Stimulated activated CD4-positive, alpha-beta T cell treated with anti-CD3 and anti-CD28 coated beads, TNF-alpha, amount 100 ng/mL, for 1 hour (primary cell): ENCODE measurements around the gene CLEC10A.
"Not testable (repeated sequence)": the region's sequence is repeated elsewhere in the genome, so short reads cannot be mapped to it uniquely, and the experiment has no call there.

ENCODE experiments used
- DNase-seq, 3 donors: peaks; one replicate each; pipeline ENCODE4 v3.0.0-alpha.2; 2020; ENCODE audit warnings: low read depth in 3 of 3, low spot score in 1 of 3

CLEC10A gene, protein sequence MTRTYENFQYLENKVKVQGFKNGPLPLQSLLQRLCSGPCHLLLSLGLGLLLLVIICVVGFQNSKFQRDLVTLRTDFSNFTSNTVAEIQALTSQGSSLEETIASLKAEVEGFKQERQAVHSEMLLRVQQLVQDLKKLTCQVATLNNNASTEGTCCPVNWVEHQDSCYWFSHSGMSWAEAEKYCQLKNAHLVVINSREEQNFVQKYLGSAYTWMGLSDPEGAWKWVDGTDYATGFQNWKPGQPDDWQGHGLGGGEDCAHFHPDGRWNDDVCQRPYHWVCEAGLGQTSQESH

DNA sequence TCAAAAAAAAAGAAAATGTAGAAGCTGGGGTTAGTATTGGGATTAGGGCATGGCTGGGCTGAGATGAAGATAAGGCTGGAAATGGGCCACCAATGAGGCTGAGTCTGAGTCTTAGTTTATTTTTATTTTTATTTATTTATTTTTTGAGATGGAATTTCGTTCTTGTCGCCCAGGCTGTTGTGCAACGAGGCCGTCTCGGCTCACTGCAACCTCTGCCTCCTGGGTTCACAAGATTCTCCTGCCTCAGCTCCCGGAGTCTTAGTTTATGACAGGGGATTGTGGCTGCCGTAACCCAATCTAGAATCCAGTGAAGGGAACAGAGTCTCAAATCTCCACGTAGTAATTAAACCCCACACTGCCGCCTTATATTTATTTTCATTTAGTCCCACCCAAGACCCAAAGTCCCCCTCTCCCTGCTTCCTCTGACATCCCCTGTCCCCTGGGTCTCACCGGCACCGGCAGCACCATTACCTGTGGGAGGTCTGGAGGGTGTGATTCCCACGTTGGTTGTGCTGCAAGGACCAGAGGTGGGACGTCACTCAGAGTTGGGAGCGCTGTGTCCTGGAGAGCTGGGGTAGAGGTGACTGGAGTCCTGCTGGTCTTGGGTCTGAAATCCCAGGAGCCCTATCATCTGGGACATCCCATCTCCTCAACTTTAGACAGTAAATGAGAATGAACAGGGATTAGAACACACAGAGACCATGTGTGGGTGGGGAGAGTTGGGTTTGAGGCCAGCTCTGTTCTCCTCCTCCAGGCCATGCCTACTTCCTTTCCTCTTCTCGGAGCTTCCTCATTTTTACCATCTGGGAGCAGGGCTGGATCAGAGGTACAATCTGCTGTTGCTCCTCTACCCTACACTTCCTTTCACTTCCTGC lies at the start of gene CLEC10A:
TSS of gene CLEC10A (minus strand) at position 671 of the 875 bp plus-strand sequence. CDS start 1,439 bp downstream, outside the sequence.
- no peak for DNase-seq

GRCh38 chr17:7129311-7129710 lies 49.3 kb upstream of the CLEC10A start:
- no peak for DNase-seq

GRCh38 chr17:7128160-7128559 lies 48.1 kb upstream of the CLEC10A start:
- no peak for DNase-seq

DNA sequence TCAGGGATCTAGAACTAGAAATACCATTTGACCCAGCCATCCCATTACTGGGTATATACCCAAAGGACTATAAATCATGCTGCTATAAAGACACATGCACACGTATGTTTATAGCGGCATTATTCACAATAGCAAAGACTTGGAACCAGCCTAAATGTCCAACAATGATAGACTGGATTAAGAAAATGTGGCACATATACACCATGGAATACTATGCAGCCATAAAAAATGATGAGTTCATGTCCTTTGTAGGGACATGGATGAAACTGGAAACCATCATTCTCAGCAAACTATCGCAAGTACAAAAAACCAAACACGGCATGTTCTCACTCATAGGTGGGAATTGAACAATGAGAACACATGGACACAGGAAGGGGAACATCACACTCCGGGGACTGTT lies 47.5 kb upstream of the CLEC10A start:
- DNase-seq: not testable (repeated sequence)

DNA sequence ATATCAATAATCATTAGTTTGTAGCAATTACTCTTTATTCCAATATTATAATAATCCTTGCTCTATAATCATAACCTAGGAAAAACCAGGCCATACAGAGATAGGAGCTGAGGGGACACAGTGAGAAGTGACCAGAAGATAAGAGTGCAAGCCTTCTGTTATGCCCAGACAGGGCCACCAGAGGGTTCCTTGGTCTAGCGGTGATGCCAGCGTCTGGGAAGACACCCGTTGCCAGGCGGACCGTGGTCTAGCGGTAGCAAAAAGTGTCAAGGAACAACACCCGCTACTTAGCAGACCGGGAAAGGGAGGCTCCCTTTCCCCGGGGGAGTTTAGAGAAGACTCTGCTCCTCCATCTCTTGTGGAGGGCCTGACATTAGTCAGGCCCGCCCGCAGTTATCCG lies 46.3 kb upstream of the CLEC10A start:
- DNase-seq: not testable (repeated sequence)

DNA sequence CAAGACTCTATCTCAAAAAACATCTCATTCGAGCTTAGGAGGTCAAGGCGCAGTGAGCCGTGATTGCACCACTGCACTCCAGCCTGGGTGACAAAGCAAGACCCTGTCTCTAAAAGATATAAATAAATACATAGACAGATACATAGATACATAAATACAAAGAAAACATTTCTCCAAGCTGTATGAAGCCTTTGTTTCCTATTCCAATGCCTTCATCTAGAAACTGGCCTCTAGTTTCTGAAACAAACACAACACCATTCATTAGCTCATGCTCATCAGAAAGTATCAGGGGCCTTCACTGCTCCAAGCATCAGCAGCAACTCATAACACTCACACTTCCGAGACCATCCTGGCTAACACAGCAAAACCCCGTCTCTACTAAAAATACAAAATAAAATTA lies 44.9 kb upstream of the CLEC10A start:
- no peak for DNase-seq

DNA sequence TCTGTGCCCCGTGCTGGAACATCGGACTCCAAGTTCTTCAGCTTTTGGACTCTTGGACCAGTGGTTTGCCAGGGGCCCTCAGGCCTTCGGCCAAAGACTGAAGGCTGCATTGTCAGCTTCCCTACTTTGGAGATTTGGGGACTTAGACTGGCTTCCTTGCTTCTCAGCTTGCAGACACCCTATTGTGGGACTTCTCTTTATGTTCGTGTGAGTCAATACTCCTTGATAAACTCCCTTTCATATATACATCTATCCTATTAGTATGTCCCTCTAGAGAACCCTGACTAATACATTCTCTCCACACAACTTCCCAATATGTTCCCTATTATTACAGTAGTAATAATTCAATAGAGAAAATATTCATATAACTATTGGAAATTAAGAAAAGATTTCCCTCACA lies 43.8 kb upstream of the CLEC10A start:
- no peak for DNase-seq

DNA sequence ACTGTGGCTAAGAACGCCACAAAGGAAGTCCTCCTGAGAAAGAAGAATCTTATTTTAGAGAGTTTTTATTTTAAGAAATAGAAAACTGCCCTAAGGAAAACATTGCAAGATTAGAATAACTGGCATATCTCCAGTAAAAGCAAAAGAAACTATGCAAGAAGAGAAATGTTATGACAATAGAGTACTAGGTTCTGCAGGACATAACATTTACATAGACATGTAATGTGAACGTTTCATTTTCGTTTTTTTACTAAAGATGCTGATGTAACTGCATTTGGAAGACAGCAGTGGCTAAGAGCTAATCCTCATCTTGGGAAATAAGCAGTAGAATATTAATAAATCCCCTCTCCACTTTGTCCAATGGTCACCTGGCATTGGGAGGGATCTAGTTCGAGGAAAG lies 42.3 kb upstream of the CLEC10A start:
- DNase-seq: no peak

DNA sequence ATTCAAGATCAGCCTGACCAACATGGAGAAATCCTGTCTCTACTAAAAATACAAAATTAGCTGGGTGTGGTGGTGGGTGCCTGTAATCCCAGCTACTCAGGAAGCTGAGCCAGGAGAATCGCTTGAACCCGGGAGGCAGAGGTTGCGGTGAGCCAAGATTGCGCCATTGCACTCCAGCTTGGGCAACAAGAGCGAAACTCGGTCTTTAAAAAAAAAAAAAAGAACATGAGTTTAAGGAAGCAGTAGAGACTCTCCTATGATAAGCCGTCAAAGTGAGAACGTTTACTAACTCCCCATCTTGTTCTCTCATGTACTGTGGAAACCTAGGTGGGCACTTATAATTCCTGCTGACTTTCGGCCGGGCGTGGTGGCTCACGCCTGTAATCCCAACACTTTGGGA lies 40.6 kb upstream of the CLEC10A start:
- not testable (repeated sequence) for DNase-seq

- DNase-seq: no peak
These were observed 40.1 kb upstream of the CLEC10A start for GRCh38 chr17:7120123-7120522.

DNA sequence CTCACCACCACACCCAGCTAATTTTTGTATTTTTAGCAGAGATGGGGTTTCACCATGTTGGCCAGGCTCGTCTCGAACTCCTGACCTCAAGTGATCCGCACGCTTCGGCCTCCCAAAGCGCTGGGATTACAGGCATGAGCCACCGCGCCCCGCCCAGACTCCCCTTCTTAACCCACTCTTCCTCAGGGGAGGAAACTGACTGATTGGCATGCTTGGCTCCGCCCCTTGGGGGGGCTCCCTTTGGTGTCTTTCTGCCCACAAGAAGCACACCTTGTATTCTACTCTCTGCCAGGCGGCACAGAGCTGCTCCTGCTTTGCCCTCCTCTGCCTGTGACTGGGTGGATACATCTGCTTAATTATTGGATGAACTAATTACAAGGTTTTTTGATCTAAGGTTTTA lies 39.3 kb upstream of the CLEC10A start:
- no peak for DNase-seq

DNA sequence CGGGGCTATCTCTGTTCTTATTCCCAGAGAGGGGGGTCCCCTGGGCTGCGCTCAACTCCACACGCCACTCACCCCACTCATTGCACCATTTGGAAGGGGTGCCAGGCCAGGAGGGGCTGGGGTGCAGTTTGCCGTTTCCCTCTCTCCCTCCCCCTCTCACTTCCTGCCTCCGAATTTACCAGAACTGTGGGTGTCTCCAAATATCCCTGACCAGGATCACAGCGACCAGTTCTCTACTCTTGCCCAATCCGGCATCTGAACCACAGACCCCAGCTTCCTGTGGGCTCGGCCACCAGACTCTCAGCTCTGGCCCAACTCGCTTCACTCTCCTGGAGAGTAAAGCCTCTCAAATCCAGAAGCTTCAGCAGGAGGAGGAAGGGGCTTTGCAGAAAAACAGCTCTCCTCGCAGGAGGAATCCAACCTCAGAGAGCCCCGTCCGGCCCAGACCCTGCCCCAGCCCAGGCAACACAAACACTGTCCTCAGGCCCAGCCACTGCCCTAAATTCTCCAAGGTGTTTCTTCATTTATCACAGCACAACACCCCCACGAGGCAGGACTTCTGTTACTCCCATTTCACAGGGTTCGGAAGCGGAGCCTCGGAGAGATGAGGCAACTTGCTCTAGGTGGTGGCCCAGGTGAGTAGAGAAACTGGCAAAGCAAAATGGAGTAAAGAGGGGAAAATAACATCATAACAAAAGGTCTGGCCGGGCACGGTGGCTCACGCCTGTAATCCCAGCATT lies 35.0 kb upstream of the CLEC10A start:
- DNase-seq: no peak

GRCh38 chr17:7114241-7114874 lies 34.3 kb upstream of the CLEC10A start, which contains the start of gene ASGR2:
TSS of gene ASGR2 (minus strand) at chr17:7114822. CDS start at chr17:7114240, 582 bp downstream.
- DNase-seq: no peak

DNA sequence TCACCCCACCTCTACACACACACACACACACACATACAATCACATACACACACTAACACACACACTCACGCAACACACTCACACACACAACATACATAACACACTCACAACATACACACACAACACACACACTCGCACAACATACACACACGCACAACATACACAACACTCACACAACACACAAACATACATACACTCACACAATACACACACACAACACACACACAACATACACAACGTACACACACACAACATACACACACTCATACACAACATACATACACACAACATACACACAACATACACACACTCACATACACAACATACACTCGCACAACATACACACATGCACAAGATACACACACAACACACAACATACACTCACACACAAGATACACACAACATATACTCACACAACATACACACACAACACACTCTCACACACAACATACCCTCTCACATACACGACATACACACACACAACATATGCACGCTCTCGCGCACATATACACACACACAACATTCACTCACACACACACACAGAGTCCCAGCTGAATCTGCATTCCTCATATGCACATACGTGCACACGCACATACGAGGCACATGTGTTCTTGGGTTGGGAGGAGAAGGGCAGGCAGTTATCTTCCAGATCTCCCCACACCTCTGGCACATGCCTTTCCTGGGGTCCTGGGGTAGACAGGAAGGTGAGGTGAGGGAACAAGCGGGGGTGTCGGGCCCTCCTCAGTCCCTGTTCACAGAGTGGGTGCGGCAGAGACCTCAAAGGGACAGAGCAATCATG lies 33.4 kb upstream of the CLEC10A start:
- DNase-seq: no peak

GRCh38 chr17:7112510-7113108 lies 32.6 kb upstream of the CLEC10A start:
- DNase-seq: no peak

- DNase-seq: no peak
These were observed 31.9 kb upstream of the CLEC10A start for GRCh38 chr17:7111784-7112509.

- no peak for DNase-seq
These were observed 30.7 kb upstream of the CLEC10A start for GRCh38 chr17:7110617-7111306.

DNA sequence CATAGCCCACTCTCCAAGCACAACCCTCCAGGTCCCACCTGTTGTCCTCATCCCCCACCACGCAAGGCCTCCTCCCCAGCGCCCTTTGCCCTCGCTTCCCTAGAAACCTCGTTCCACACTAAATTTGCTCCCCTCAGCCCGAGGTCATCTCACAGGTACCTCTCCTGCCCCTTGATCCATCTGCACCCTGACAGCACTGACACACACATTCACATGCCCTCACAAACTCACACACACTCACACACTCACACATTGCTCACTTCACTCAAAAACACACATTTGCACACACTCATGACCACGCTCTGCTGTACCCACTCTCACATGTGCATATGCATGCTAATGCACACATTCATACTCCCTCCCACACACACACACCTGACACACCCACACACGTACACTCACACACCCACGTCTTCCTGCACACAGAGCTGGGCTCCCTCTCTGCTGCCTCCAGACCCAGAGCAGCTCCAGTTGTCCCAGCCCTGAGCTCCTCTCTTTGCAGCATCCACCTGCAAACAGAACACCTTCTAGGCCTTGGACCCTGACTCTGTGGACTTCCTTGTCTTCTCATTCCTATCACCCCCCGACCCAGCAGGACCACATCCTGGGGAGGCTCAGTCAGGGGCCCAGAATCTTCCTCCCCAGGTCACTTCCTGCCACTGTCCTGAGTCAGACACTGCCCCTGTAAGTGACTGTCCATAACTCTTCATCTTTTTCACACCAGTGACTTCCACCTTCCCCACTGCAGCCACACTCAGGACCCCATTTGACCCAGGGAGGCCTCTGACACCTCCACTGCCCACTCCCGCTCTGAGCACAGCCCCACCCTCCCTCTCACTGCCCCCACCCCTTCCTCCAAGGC lies 29.6 kb upstream of the CLEC10A start:
- DNase-seq: no peak
